Thyroid gland (tissue), 4 donors: ENCODE data around the gene MGAM2.

Experiments used
- POLR2A ChIP-seq, 2 donors: fragments of 450-650 bp; IDR thresholded peaks; one replicate each; pipeline ENCODE4 v1.6.1; 2017; ENCODE audit warnings: antibody characterized with exemption in 2 of 2, mild to moderate bottlenecking in 2 of 2, moderate library complexity in 1 of 2
- TF ChIP-seq, protein P1 (sequence below), 6 experiments: fragments of 200-600 bp in 3 of 6; fragments of 450-650 bp in 3 of 6; sonication (generic) in 3 of 6; IDR thresholded peaks; one replicate each; pipeline ENCODE4 v1.5.1; 2016 to 2019; ENCODE audit warnings: antibody characterized with exemption in 6 of 6, mild to moderate bottlenecking in 2 of 6, inconsistent platforms in 1 of 6, moderate library complexity in 1 of 6

GRCh38 chr7:142180426-142180825 lies 68.9 kb downstream of the MGAM2 start:
- TF ChIP-seq, protein P1, sequence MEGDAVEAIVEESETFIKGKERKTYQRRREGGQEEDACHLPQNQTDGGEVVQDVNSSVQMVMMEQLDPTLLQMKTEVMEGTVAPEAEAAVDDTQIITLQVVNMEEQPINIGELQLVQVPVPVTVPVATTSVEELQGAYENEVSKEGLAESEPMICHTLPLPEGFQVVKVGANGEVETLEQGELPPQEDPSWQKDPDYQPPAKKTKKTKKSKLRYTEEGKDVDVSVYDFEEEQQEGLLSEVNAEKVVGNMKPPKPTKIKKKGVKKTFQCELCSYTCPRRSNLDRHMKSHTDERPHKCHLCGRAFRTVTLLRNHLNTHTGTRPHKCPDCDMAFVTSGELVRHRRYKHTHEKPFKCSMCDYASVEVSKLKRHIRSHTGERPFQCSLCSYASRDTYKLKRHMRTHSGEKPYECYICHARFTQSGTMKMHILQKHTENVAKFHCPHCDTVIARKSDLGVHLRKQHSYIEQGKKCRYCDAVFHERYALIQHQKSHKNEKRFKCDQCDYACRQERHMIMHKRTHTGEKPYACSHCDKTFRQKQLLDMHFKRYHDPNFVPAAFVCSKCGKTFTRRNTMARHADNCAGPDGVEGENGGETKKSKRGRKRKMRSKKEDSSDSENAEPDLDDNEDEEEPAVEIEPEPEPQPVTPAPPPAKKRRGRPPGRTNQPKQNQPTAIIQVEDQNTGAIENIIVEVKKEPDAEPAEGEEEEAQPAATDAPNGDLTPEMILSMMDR (IDR thresholded peaks at IDR 0.05): no peak
- TF ChIP-seq POLR2A (IDR thresholded peaks at IDR 0.05): no peak
